ENCODE data around the gene EHD1. TPM values are rescaled to one million over a fixed set of nuclear protein-coding genes. Genes with fewer than 3 reads are reported as not detected.

Gene EHD1
- total and polyA plus RNA-seq, 2 of the 8 experiments (the other 6 are each of a cell fraction or from before 2014, with no cell fraction given): 31.5 to 42.9 TPM

GRCh38 chr11:64835616-64836447 lies 42.6 kb downstream of the EHD1 start:
- DNase-seq (ENCODE audit: low read depth in 1 of 2, low spot score in 2 of 2) (no peak), FAIRE-seq (no peak)
- Histone ChIP-seq H4K8ac (ENCODE audit: extremely low read depth, insufficient read depth, low read length) (peak overlapping the region; percentile 65), H3K27ac (ENCODE audit: low read depth, low read length) (no peak overlapping the region), H3K27me3 (replicated peaks in 1 of 4; ENCODE audit: control insufficient read depth in 3 of 4, extremely low read depth in 1 of 4, insufficient read depth in 3 of 4, low read length in 3 of 4) (no peaks in the 10 kb centered on the region), H2BK12ac (ENCODE audit: low read depth, low read length) (no peak overlapping the region), H2AK5ac (ENCODE audit: low read depth, low read length) (no peak overlapping the region), H3K79me1 (ENCODE audit: low read depth, low read length) (no peaks in the 10 kb centered on the region), H3K56ac (replicated peaks; ENCODE audit: insufficient read length, low read depth, low read length) (no peak overlapping the region), H4K20me1 (replicated peaks in 1 of 2; ENCODE audit: control insufficient read depth in 1 of 2, insufficient read depth in 2 of 2, low read length in 2 of 2) (peaks cover 4 to 9% of the 10 kb centered on the region in 2 experiments), H3K9me3 (ENCODE audit: insufficient read depth in 2 of 2, low read depth in 1 of 2, low read length in 1 of 2) (no peaks in the 10 kb centered on the region), H3K23me2 (ENCODE audit: low read depth, low read length) (no peaks in the 10 kb centered on the region), H3K36me3 (ENCODE audit: control insufficient read depth in 2 of 4, insufficient read depth in 4 of 4, low read length in 3 of 4) (peaks cover 8 to 35% (median 17%) of the 10 kb centered on the region in 4 experiments; a peak in 6 of 8 replicates), H3K14ac (ENCODE audit: insufficient read length) (no peak overlapping the region), H2AFZ (ENCODE audit: low read length) (no peak overlapping the region), H4K91ac (replicated peaks; ENCODE audit: insufficient read length, low read length) (no peak overlapping the region), H4K5ac (ENCODE audit: insufficient read length, low read depth, low read length) (no peak overlapping the region), H2BK5ac (ENCODE audit: low read depth, low read length) (no peak overlapping the region), H2BK20ac (ENCODE audit: low read length) (no peak overlapping the region), H3K4me2 (ENCODE audit: insufficient read depth in 1 of 2, low read depth in 2 of 2, low read length in 2 of 2) (no peak overlapping the region), H3K23ac (ENCODE audit: insufficient read length) (no peak overlapping the region), H3K9ac (replicated peaks in 1 of 4; ENCODE audit: extremely low read depth in 1 of 4, low read depth in 3 of 4, low read length in 3 of 4) (no peak overlapping the region), H2BK120ac (replicated peaks; ENCODE audit: low read depth, low read length) (no peak overlapping the region), H3K18ac (ENCODE audit: extremely low read depth, low read length) (no peak overlapping the region), H3K4me3 (ENCODE audit: extremely low read depth in 1 of 4, insufficient read depth in 2 of 4, low read depth in 3 of 4, low read length in 4 of 4) (no peak overlapping the region), H2BK15ac (ENCODE audit: low read length) (no peak overlapping the region), H3K4ac (replicated peaks; ENCODE audit: insufficient read length, low read depth, low read length) (no peak overlapping the region), H3K79me2 (ENCODE audit: control insufficient read depth in 1 of 2, insufficient read depth in 2 of 2, low read length in 2 of 2) (no peaks in the 10 kb centered on the region), H3K4me1 (replicated peaks in 1 of 4; ENCODE audit: control insufficient read depth in 3 of 4, insufficient read depth in 4 of 4, low read length in 3 of 4) (no peaks in the 10 kb centered on the region; a peak in 1 of 7 replicates)
- WGBS, 2 experiments (ENCODE audit: extremely low coverage in 1 of 2, insufficient coverage in 1 of 2, insufficient read length in 1 of 2, insufficient replicate concordance in 2 of 2, low coverage in 1 of 2, low lambda C conversion rate in 2 of 2, missing lambda C conversion rate in 1 of 2): 91% methylated on average over 10 of the region's 17 CpGs; no CpG with 5 or more reads in 1 of the 2 experiments
- CTCF ChIA-PET (ENCODE audit: partially characterized antibody): interaction anchor here (0.9 to 2.4 kb wide), 8 partner anchors 9 to 584 kb away, joined by 3 to 16 read pairs (median 3); no protein-coding TSS in a partner anchor
- POLR2A ChIA-PET (ENCODE audit: partially characterized antibody): interaction anchor here (0.6 to 0.8 kb wide), 3 partner anchors 31 to 286 kb away, joined by 3 read pairs; partner anchors contain the start of genes FAU and MRPL49
- TF ChIP-seq CREB1 (IDR thresholded peaks at IDR 0.05): no peak
- TF ChIP-seq, protein P1, sequence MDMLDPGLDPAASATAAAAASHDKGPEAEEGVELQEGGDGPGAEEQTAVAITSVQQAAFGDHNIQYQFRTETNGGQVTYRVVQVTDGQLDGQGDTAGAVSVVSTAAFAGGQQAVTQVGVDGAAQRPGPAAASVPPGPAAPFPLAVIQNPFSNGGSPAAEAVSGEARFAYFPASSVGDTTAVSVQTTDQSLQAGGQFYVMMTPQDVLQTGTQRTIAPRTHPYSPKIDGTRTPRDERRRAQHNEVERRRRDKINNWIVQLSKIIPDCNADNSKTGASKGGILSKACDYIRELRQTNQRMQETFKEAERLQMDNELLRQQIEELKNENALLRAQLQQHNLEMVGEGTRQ (IDR thresholded peaks at IDR 0.05; ENCODE audit: low read length): no peak
- no peak for TF ChIP-seq CTBP2 (IDR thresholded peaks at IDR 0.05; ENCODE audit: borderline replicate concordance, insufficient read depth, insufficient read length, low read length)
- TF ChIP-seq SRF (IDR thresholded peaks at IDR 0.05; ENCODE audit: low read depth, low read length): no peak
- no peak for TF ChIP-seq SP2 (IDR thresholded peaks at IDR 0.05; ENCODE audit: low read length)
- no peak for TF ChIP-seq POU5F1 (IDR thresholded peaks at IDR 0.05; ENCODE audit: low read depth, low read length)
- no peak for TF ChIP-seq TAF1 (IDR thresholded peaks at IDR 0.05; ENCODE audit: low read depth, low read length)
- TF ChIP-seq NANOG (IDR thresholded peaks at IDR 0.05; ENCODE audit: insufficient read depth, low read depth, low read length, poor library complexity, severe bottlenecking): no peak
- TF ChIP-seq TAF7 (optimal IDR thresholded peaks at IDR 0.05; ENCODE audit: borderline replicate concordance, low read depth, low read length): no peak
- TF ChIP-seq PHF8 (conservative IDR thresholded peaks at IDR 0.05; ENCODE audit: low read depth, low read length): no peak
